H1 (cell line): ENCODE results near the gene TTC34. TPM values are rescaled to one million over a fixed set of nuclear protein-coding genes. Genes with fewer than 3 reads are reported as not detected.

Experiments used
- NANOG ChIP-seq: IDR thresholded peaks from 2 replicates; pipeline ENCODE4 v1.6.1; 2011; ENCODE audit warnings: low read length, low read depth, mild to moderate bottlenecking, inconsistent platforms; ENCODE audit not compliant: insufficient read depth, poor library complexity, severe bottlenecking
- polyA plus RNA-seq, 7 experiments: library from polyadenylated mRNA; depleted of rRNA in 3 of 7; stranded (reverse) in 5 of 7; unstranded in 2 of 7; fragments of >200 nt in 5 of 7; fragments of 200-250 nt in 2 of 7; gene quantifications; 1 replicate in 5 of 7; 2 replicates in 1 of 7; 4 replicates in 1 of 7; pipeline versions ENCODE4 v1.2.1 to v1.2.3, GENCODE V29; 2011 to 2013; ENCODE audit warnings: missing spikeins in 2 of 7, mixed read lengths in 2 of 7
- total RNA-seq: library from RNA; stranded (reverse); fragmentation: NEBNext Ultra II Directional; extraction: Animal tissue kit (Norgen Biotek cat#: 25700); gene quantifications from 2 replicates; pipeline ENCODE4 v1.2.1, GENCODE V29; 2021

TTC34 gene
- total and polyA plus RNA-seq, 2 of the 8 experiments (the other 6 are each of a cell fraction or from before 2014, with no cell fraction given), result 0.23 to 0.50 TPM

DNA sequence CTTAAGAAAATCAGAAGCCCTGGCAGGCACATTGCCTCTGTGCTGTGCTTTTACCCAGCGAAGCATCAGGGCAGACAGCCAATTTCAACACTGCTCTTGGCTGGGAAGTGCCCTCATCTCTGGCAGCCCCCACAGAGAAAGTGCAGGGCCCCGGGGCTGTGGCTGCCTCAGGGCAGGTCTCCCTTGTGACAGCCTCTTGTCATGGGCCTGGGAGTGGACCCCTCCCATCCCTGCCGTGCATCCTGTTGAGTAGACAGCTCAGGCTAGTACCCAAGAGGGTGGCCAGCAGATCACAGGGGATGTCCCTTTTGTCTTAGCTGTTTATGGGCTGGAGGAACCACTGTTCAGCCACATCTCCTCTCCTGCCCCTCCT, 23.3 kb downstream of the TTC34 start (continued):
- TF ChIP-seq NANOG, result no peak
- TF ChIP-seq, all 59 proteins: peak for 0
